ENCODE results near the gene CPM.

CPM gene

GRCh38 chr12:68877583-68877982 lies 55.4 kb downstream of the CPM start:
- TF ChIP-seq ZFP3 (CRISPR knock-in tag; IDR thresholded peaks at IDR 0.05): no peak
- TF ChIP-seq POU6F1 (CRISPR knock-in tag; IDR thresholded peaks at IDR 0.05; ENCODE audit: borderline replicate concordance, low read depth): no peak
- TF ChIP-seq OSR1 (CRISPR knock-in tag; IDR thresholded peaks at IDR 0.05): no peak
- TF ChIP-seq ZFP30 (CRISPR knock-in tag; IDR thresholded peaks at IDR 0.05): no peak
- no peak for TF ChIP-seq ZC3H10 (CRISPR knock-in tag; IDR thresholded peaks at IDR 0.05)
- no peak for TF ChIP-seq ZNF8 (CRISPR knock-in tag; IDR thresholded peaks at IDR 0.05)
- no peak for TF ChIP-seq CSDC2 (CRISPR knock-in tag; IDR thresholded peaks at IDR 0.05)
- TF ChIP-seq PPARA (CRISPR knock-in tag; IDR thresholded peaks at IDR 0.05; ENCODE audit: borderline replicate concordance): no peak
- no peak for TF ChIP-seq BACH2 (CRISPR knock-in tag; IDR thresholded peaks at IDR 0.05; ENCODE audit: borderline replicate concordance)
- no peak for TF ChIP-seq ARNTL (CRISPR knock-in tag; IDR thresholded peaks at IDR 0.05; ENCODE audit: borderline replicate concordance, low read depth)
- no peak for TF ChIP-seq ZNF565 (CRISPR knock-in tag; conservative IDR thresholded peaks at IDR 0.05; ENCODE audit: low read depth)
- no peak for ATAC-seq

GRCh38 chr12:68876461-68876860 lies 56.5 kb downstream of the CPM start:
- TF ChIP-seq ZNF70 (CRISPR knock-in tag; IDR thresholded peaks at IDR 0.05): no peak
- no peak for TF ChIP-seq OSR1 (CRISPR knock-in tag; IDR thresholded peaks at IDR 0.05)
- no peak for TF ChIP-seq SNAI2 (CRISPR knock-in tag; IDR thresholded peaks at IDR 0.05)
- TF ChIP-seq TCF4 (CRISPR knock-in tag; IDR thresholded peaks at IDR 0.05; ENCODE audit: borderline replicate concordance): no peak
- no peak for TF ChIP-seq BACH2 (CRISPR knock-in tag; IDR thresholded peaks at IDR 0.05; ENCODE audit: borderline replicate concordance)
- no peak for TF ChIP-seq ZFP3 (CRISPR knock-in tag; IDR thresholded peaks at IDR 0.05)
- no peak for TF ChIP-seq RARB (CRISPR knock-in tag; IDR thresholded peaks at IDR 0.05)
- TF ChIP-seq ISL1 (CRISPR knock-in tag; IDR thresholded peaks at IDR 0.05): no peak
- no peak for TF ChIP-seq GLIS3 (CRISPR knock-in tag; IDR thresholded peaks at IDR 0.05)
- no peak for TF ChIP-seq POU6F1 (CRISPR knock-in tag; IDR thresholded peaks at IDR 0.05; ENCODE audit: borderline replicate concordance, low read depth)
- TF ChIP-seq ZFP30 (CRISPR knock-in tag; IDR thresholded peaks at IDR 0.05): no peak
- no peak for TF ChIP-seq TSHZ2 (CRISPR knock-in tag; IDR thresholded peaks at IDR 0.05)
- TF ChIP-seq ZNF565 (CRISPR knock-in tag; conservative IDR thresholded peaks at IDR 0.05; ENCODE audit: low read depth): no peak
- no peak for TF ChIP-seq ESRRG (CRISPR knock-in tag; IDR thresholded peaks at IDR 0.05)
- TF ChIP-seq ZC3H10 (CRISPR knock-in tag; IDR thresholded peaks at IDR 0.05): no peak
- no peak; the same call in 1 of the 3 replicates for ATAC-seq

- TF ChIP-seq BACH2 (CRISPR knock-in tag; IDR thresholded peaks at IDR 0.05; ENCODE audit: borderline replicate concordance) (no peak), TOX (CRISPR knock-in tag; IDR thresholded peaks at IDR 0.05; ENCODE audit: borderline replicate concordance) (no peak), CSRNP3 (CRISPR knock-in tag; IDR thresholded peaks at IDR 0.05) (no peak), SNAI2 (CRISPR knock-in tag; IDR thresholded peaks at IDR 0.05) (no peak), ZC3H10 (CRISPR knock-in tag; IDR thresholded peaks at IDR 0.05) (no peak), ZNF565 (CRISPR knock-in tag; conservative IDR thresholded peaks at IDR 0.05; ENCODE audit: low read depth) (no peak), PPARA (CRISPR knock-in tag; IDR thresholded peaks at IDR 0.05; ENCODE audit: borderline replicate concordance) (no peak), GLIS3 (CRISPR knock-in tag; IDR thresholded peaks at IDR 0.05) (no peak), TSHZ2 (CRISPR knock-in tag; IDR thresholded peaks at IDR 0.05) (no peak), ZFP30 (CRISPR knock-in tag; IDR thresholded peaks at IDR 0.05) (no peak), ARNTL (CRISPR knock-in tag; IDR thresholded peaks at IDR 0.05; ENCODE audit: borderline replicate concordance, low read depth) (no peak), ZFP3 (CRISPR knock-in tag; IDR thresholded peaks at IDR 0.05) (no peak), ISL1 (CRISPR knock-in tag; IDR thresholded peaks at IDR 0.05) (no peak), ZNF70 (CRISPR knock-in tag; IDR thresholded peaks at IDR 0.05) (no peak), ESRRG (CRISPR knock-in tag; IDR thresholded peaks at IDR 0.05) (no peak), TCF4 (CRISPR knock-in tag; IDR thresholded peaks at IDR 0.05; ENCODE audit: borderline replicate concordance) (no peak), CREB5 (CRISPR knock-in tag; IDR thresholded peaks at IDR 0.05; ENCODE audit: low read depth) (no peak)
- ATAC-seq: no peak
Observed at GRCh38 chr12:68873316-68873715, 59.7 kb downstream of the CPM start.
